ENCODE data around the gene TBC1D5. TPM values are rescaled to one million over a fixed set of nuclear protein-coding genes. Genes with fewer than 3 reads are reported as not detected.
"Not testable (repeated sequence)": the region's sequence is repeated elsewhere in the genome, so short reads cannot be mapped to it uniquely, and the experiment has no call there.

TBC1D5 gene, protein sequence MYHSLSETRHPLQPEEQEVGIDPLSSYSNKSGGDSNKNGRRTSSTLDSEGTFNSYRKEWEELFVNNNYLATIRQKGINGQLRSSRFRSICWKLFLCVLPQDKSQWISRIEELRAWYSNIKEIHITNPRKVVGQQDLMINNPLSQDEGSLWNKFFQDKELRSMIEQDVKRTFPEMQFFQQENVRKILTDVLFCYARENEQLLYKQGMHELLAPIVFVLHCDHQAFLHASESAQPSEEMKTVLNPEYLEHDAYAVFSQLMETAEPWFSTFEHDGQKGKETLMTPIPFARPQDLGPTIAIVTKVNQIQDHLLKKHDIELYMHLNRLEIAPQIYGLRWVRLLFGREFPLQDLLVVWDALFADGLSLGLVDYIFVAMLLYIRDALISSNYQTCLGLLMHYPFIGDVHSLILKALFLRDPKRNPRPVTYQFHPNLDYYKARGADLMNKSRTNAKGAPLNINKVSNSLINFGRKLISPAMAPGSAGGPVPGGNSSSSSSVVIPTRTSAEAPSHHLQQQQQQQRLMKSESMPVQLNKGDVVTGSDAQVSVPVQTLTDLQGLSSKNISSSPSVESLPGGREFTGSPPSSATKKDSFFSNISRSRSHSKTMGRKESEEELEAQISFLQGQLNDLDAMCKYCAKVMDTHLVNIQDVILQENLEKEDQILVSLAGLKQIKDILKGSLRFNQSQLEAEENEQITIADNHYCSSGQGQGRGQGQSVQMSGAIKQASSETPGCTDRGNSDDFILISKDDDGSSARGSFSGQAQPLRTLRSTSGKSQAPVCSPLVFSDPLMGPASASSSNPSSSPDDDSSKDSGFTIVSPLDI
- total RNA-seq, result 100 to 1,000 TPM in 1 of 2 donors, 10 to 100 TPM in 1; 83.8 to 135 TPM
- polyA plus RNA-seq (ENCODE audit: insufficient read length in 2 of 2), result 10 to 100 TPM; 34.6 to 54.4 TPM
- long read RNA-seq, donor 1, result 0 reads
- long read RNA-seq, donor 2, partial matches to known transcripts, result 5 of 5 reads
- long read RNA-seq, donor 2, other reads (novel, unspliced or antisense), result 0 of 5 reads
- long read RNA-seq, donor 3, result 0 reads
- long read RNA-seq, donor 4, result 0 reads

DNA sequence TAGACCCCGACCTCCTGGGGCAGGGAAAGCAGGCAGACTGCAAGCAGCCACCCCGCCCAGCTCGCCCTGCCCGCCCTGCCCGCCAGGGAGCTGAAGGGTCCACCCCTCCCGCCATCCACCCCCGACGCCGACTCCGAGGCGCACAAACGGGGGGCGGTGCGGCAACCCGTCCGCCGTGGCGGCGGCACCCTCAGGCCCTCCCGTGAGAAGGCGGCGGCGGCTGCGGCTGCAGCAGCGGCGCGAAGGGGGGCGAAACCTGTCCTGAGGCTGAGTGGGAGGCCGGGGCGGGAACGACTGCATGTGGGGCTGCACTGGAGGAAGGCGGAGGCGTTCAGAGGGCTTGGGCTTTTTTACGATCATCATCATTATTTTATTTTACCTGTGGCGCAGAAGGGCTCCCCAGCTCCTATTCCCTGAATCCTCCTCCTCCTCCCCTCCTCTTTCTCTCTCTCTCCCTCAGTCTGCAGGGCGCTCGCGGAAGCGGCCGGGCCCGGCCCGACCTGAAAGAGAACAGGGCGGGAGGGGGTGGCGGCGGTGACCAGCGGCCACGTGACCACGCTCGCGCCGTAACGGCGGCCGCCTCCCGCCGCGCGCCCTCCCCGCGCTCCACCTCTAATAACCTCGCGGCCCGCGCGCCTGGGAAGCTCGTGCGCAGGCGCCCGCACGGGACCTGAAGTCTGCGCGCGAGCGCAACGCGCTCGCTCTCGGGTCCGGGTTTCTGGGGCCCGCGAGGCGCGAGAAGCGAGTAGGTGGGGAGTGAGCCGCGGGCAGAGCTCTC, at the start of gene TBC1D5:
TSS of gene TBC1D5 (minus strand) at position 530 of the 778 bp plus-strand sequence. CDS start 234,061 bp downstream, outside the sequence.
- H3K9me3 ChIP-seq (ENCODE audit: control insufficient read depth, insufficient read depth, low read length), result no peaks in the 10 kb centered on the region
- H3K36me3 ChIP-seq (ENCODE audit: control insufficient read depth, insufficient read depth, low read length), result no peaks in the 10 kb centered on the region
- no peaks in the 10 kb centered on the region for H3K27me3 ChIP-seq (ENCODE audit: control insufficient read depth, insufficient read depth, low read length)
- H3K27ac ChIP-seq (ENCODE audit: low read depth, low read length), result peak within 1 kb of the TSS; percentile 96
- WGBS (ENCODE audit: insufficient coverage), result under 1% methylated on average over 84 of the region's 86 CpGs
- H3K4me3 ChIP-seq (ENCODE audit: low read depth, low read length), result peak within 1 kb of the TSS; percentile 82
- peaks cover 4% of the 10 kb centered on the region for H3K4me1 ChIP-seq (ENCODE audit: control insufficient read depth, insufficient read depth, low read length)
- peak; percentile 88 to 99 (median 94) for DNase-seq (ENCODE audit: low read depth in 4 of 6, low spot score in 6 of 6)

DNA sequence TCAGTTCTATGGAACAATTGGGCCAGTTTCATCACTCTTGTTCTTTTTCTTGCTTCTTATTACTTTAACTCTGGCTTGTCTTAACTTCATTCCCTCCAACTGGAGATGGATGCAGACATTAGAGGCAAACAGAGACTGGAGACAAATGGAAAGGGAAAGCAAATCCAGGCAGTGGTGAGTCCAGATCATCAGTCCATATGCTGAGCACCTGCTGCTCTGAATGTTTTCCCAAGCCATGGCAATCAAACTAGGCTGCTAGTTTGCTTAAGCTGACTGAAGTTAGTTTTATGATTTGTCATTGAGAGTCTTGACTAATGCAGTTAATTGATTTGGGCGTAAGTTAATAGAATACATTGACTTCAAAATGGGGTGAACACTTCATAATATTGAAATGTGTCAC, 41.0 kb upstream of the TBC1D5 start:
- Histone ChIP-seq H3K36me3 (ENCODE audit: control insufficient read depth, insufficient read depth, low read length) (no peaks in the 10 kb centered on the region), H3K27ac (ENCODE audit: low read depth, low read length) (no peak overlapping the region), H3K27me3 (ENCODE audit: control insufficient read depth, insufficient read depth, low read length) (no peaks in the 10 kb centered on the region), H3K4me3 (ENCODE audit: low read depth, low read length) (no peak overlapping the region), H3K4me1 (ENCODE audit: control insufficient read depth, insufficient read depth, low read length) (no peaks in the 10 kb centered on the region), H3K9me3 (ENCODE audit: control insufficient read depth, insufficient read depth, low read length) (no peaks in the 10 kb centered on the region)
- no peak for DNase-seq (ENCODE audit: low read depth in 4 of 6, low spot score in 6 of 6)
- WGBS (ENCODE audit: insufficient coverage), result 100% methylated on average over 1 of the region's 1 CpG

DNA sequence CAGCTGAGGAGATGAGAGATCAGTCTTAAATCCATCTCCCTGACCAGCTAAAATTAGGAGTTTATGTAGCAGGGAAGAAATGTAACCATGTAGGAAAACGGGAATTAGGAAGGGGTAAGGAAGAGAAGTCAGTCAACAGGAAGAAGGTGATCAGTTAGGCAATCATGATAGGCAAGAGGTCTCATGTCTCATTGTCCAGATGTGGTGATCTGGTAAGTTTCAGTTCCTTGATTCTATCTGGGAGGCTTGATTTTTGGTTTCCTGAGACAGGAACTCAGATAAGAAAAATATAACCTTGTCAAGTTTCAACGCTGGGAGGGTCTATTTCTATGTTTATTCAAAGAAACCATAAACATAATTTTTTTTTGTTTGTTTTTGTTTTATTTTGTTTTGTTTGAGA, 40.3 kb upstream of the TBC1D5 start:
- no peak for DNase-seq (ENCODE audit: low read depth in 4 of 6, low spot score in 6 of 6)
- H3K4me1 ChIP-seq (ENCODE audit: control insufficient read depth, insufficient read depth, low read length), result no peaks in the 10 kb centered on the region
- H3K27me3 ChIP-seq (ENCODE audit: control insufficient read depth, insufficient read depth, low read length), result no peaks in the 10 kb centered on the region
- H3K36me3 ChIP-seq (ENCODE audit: control insufficient read depth, insufficient read depth, low read length), result no peaks in the 10 kb centered on the region
- no peaks in the 10 kb centered on the region for H3K9me3 ChIP-seq (ENCODE audit: control insufficient read depth, insufficient read depth, low read length)
- H3K27ac ChIP-seq (ENCODE audit: low read depth, low read length), result no peak overlapping the region
- H3K4me3 ChIP-seq (ENCODE audit: low read depth, low read length), result no peak overlapping the region
- WGBS (ENCODE audit: insufficient coverage), result 36% methylated on average over 1 of the region's 2 CpGs

DNA sequence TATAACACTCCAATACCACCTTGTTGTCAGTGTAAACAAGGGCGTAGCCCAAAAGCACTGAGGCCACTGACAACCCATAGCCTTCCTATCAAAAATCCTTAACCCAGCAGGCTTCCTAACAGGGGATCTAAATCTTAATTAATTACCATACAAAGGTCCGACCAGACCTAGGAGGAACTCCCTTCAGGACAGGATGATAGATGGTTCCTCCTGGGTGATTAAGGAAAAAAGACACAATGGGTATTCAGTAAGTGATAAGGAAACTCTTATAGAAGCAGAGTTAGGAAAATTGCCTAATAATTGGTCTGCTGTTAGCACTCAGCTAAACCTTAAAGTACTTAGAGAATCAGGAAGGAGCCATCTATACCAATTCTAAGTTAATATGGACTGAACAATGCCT, 37.9 kb upstream of the TBC1D5 start:
- H3K27ac ChIP-seq (ENCODE audit: low read depth, low read length); H3K36me3 ChIP-seq (ENCODE audit: control insufficient read depth, insufficient read depth, low read length); H3K4me3 ChIP-seq (ENCODE audit: low read depth, low read length); H3K9me3 ChIP-seq (ENCODE audit: control insufficient read depth, insufficient read depth, low read length); H3K4me1 ChIP-seq (ENCODE audit: control insufficient read depth, insufficient read depth, low read length); H3K27me3 ChIP-seq (ENCODE audit: control insufficient read depth, insufficient read depth, low read length); DNase-seq (ENCODE audit: low read depth in 4 of 6, low spot score in 6 of 6): not testable (repeated sequence)
- 100% methylated on average over 1 of the region's 2 CpGs for WGBS (ENCODE audit: insufficient coverage)

DNA sequence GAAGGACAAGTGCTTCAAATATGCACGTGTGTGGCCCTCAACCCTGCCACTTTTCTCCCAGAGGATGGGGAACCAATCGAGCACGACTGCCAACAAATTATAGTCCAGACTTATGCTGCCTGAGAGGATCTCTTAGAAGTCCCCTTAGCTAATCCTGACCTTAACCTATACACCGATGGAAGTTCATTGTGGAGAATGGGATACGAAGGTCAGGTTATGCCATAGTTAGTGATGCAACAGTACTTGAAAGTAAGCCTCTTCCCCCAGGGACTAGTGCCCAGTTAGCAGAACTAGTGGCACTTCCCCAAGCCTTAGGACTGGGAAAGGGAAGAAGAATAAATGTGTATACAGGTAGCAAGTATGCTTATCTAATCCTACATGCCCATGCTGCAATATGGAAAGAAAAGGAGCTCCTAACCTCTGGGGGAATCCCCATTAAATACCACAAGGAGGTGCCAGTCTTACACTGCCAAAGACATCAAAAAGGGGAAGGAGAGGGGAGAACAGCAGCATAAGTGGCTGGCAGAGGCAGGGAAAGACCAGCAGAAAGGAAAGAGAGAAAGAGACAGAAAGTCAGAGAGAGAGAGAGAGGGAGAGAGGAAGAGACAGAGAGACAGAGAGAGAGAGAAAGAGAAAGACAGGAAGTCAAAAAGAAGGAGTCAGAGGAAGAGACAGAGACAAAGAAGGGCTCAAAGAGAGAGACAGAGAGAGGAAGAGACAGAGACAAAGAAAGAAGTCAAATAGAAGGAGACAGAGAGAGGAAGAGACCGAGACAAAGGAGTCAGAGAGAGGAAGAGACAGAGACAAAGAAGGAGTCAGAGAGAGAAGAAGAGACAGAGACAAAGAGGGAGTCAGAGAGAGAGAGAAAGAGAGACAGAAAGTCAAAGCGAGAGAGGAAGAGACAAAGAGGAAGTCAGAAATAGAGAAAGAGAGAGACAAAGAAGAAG, 37.1 kb upstream of the TBC1D5 start:
- not testable (repeated sequence) for H3K4me3 ChIP-seq (ENCODE audit: low read depth, low read length); H3K27me3 ChIP-seq (ENCODE audit: control insufficient read depth, insufficient read depth, low read length); H3K27ac ChIP-seq (ENCODE audit: low read depth, low read length); H3K9me3 ChIP-seq (ENCODE audit: control insufficient read depth, insufficient read depth, low read length); H3K36me3 ChIP-seq (ENCODE audit: control insufficient read depth, insufficient read depth, low read length); H3K4me1 ChIP-seq (ENCODE audit: control insufficient read depth, insufficient read depth, low read length); DNase-seq (ENCODE audit: low read depth in 4 of 6, low spot score in 6 of 6)
- WGBS (ENCODE audit: insufficient coverage), result 89% methylated on average over 4 of the region's 7 CpGs

DNA sequence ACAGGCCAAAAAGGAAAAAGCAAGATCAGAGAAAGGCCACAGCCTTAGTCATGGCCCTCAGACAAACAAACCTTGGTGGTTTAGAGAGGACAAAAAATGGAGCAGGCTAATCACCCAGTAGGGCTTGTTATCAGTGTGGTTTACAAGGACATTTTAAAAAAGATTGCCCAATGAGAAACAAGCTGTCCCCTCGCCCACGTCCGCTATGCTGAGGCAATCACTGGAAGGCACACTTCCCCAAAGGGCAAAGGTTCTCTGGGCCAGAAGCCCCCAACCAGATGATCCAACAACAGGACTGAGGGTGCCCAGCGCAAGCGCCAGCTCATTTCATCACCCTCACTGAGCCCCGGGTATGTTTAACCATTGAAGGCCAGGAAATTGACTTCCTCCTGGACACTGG, 34.9 kb upstream of the TBC1D5 start:
- DNase-seq (ENCODE audit: low read depth in 4 of 6, low spot score in 6 of 6); H3K4me1 ChIP-seq (ENCODE audit: control insufficient read depth, insufficient read depth, low read length); H3K4me3 ChIP-seq (ENCODE audit: low read depth, low read length); H3K27ac ChIP-seq (ENCODE audit: low read depth, low read length); H3K36me3 ChIP-seq (ENCODE audit: control insufficient read depth, insufficient read depth, low read length); H3K9me3 ChIP-seq (ENCODE audit: control insufficient read depth, insufficient read depth, low read length); H3K27me3 ChIP-seq (ENCODE audit: control insufficient read depth, insufficient read depth, low read length): not testable (repeated sequence)
- WGBS (ENCODE audit: insufficient coverage), result 97% methylated on average over 5 of the region's 6 CpGs

DNA sequence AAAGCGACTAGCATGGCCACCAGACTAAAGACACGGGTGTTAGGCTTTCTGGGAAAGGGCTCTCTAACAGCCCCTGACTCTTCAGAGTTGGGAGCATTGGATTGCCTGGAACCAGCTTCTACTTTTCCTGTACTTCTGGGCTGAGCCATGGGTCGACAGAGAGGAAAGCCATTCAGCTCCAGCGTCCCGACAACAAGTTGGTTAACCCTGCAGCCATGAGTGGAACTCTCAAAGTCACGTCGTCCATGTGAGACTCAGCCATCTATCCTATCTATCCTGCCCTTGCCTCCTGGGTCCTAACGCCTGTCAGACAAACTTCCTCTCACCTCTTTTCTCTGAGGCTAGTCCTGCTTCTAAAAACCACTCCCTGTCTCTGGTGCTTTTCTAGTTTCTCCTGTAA, 32.6 kb upstream of the TBC1D5 start:
- H3K27me3 ChIP-seq (ENCODE audit: control insufficient read depth, insufficient read depth, low read length), result no peaks in the 10 kb centered on the region
- no peak overlapping the region for H3K27ac ChIP-seq (ENCODE audit: low read depth, low read length)
- H3K4me1 ChIP-seq (ENCODE audit: control insufficient read depth, insufficient read depth, low read length), result no peaks in the 10 kb centered on the region
- WGBS (ENCODE audit: insufficient coverage), result 85% methylated on average over 5 of the region's 8 CpGs
- DNase-seq (ENCODE audit: low read depth in 4 of 6, low spot score in 6 of 6), result no peak
- H3K9me3 ChIP-seq (ENCODE audit: control insufficient read depth, insufficient read depth, low read length), result no peaks in the 10 kb centered on the region
- no peak overlapping the region for H3K4me3 ChIP-seq (ENCODE audit: low read depth, low read length)
- H3K36me3 ChIP-seq (ENCODE audit: control insufficient read depth, insufficient read depth, low read length), result no peaks in the 10 kb centered on the region

DNA sequence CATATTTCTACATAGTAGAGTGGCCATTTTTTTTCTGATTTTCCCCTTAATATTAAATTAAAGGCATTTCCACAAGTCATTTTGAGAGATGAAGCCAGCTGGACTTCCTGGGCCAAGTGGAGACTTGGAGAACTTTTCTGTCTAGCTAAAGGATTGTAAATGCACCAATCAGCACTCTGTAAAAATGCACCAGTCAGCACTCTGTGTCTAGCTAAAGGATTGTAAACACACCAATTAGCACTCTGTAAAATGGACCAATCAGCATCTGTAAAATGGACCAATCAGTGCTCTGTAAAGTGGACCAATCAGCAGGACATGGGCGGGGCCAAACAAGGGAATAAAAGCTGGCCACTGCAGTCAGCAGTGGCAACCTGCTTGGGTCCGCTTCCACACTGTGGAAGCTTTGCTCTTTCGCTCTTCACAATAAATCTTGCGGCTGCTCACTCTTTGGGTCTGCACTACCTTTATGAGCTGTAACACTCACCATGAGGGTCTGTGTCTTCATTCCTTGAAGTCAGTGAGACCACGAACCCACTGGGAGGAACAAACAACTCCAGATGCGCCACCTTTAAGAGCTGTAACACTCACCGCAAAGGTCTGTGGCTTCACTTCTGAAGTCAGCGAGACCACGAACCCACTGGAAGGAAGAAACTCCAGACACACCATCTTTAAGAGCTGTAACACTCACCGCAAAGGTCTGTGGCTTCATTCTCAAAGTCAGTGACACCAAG, 31.9 kb upstream of the TBC1D5 start:
- DNase-seq (ENCODE audit: low read depth in 4 of 6, low spot score in 6 of 6); H3K27ac ChIP-seq (ENCODE audit: low read depth, low read length); H3K4me3 ChIP-seq (ENCODE audit: low read depth, low read length); H3K36me3 ChIP-seq (ENCODE audit: control insufficient read depth, insufficient read depth, low read length); H3K4me1 ChIP-seq (ENCODE audit: control insufficient read depth, insufficient read depth, low read length); H3K9me3 ChIP-seq (ENCODE audit: control insufficient read depth, insufficient read depth, low read length); H3K27me3 ChIP-seq (ENCODE audit: control insufficient read depth, insufficient read depth, low read length): not testable (repeated sequence)
- WGBS (ENCODE audit: insufficient coverage), result 92% methylated on average over 10 of the region's 10 CpGs

Data from spinal cord (tissue), 10 donors.